H1 (cell line): ENCODE results near the gene LAMC1. TPM values are rescaled to one million over a fixed set of nuclear protein-coding genes. Genes with fewer than 3 reads are reported as not detected.

Experiments
- CTCF ChIA-PET: fragments of 300-600 bp; sonication (Branson Sonifier 250); formaldehyde crosslinking; loops from one replicate; lab custom pipeline; 2021; ENCODE audit not compliant: partially characterized antibody; lab: Charles Lee
- POLR2A ChIA-PET: fragments of 300-600 bp; sonication (Branson Sonifier 250); formaldehyde crosslinking; loops from one replicate; lab custom pipeline; 2021; ENCODE audit warnings: inconsistent platforms; ENCODE audit not compliant: partially characterized antibody; lab: Charles Lee
- DNase-seq, 2 experiments: peaks; one replicate each; pipeline versions ENCODE4 v3.0.0 to v3.0.0-alpha.2; 2010 to 2022; ENCODE audit warnings: low spot score in 2 of 2, low read depth in 1 of 2, mixed read lengths in 1 of 2
- FAIRE-seq: peaks from 2 replicates; lab custom pipeline; 2011; peaks lifted over from hg19 to GRCh38; lab: Jason Lieb, UNC
- H2AFZ ChIP-seq: 2 replicates; pipeline ENCODE4 v1.8.1; 2012; ENCODE audit warnings: low read length, inconsistent platforms
- H2AK5ac ChIP-seq: 2 replicates; pipeline ENCODE4 v1.6.1; 2013; ENCODE audit warnings: low read depth, low read length
- H2BK120ac ChIP-seq: replicated peaks from 2 replicates; pipeline ENCODE3; 2013; ENCODE audit warnings: low read depth, low read length, inconsistent platforms
- H2BK12ac ChIP-seq: 2 replicates; pipeline ENCODE4 v1.6.1; 2013; ENCODE audit warnings: low read depth, low read length
- H2BK15ac ChIP-seq: 2 replicates; pipeline ENCODE4 v1.6.1; 2013; ENCODE audit warnings: low read length
- H2BK20ac ChIP-seq: 2 replicates; pipeline ENCODE4 v1.6.1; 2013; ENCODE audit warnings: low read length
- H2BK5ac ChIP-seq: 2 replicates; pipeline ENCODE4 v1.6.1; 2013; ENCODE audit warnings: low read depth, low read length
- H3K14ac ChIP-seq: 2 replicates; pipeline ENCODE4 v1.6.1; 2013; ENCODE audit warnings: inconsistent platforms; ENCODE audit not compliant: insufficient read length
- H3K18ac ChIP-seq: 2 replicates; pipeline ENCODE4 v1.6.1; 2013; ENCODE audit warnings: low read length; ENCODE audit errors: extremely low read depth
- H3K23ac ChIP-seq: 2 replicates; pipeline ENCODE4 v1.6.1; 2013; ENCODE audit warnings: inconsistent platforms; ENCODE audit not compliant: insufficient read length
- H3K23me2 ChIP-seq: 2 replicates; pipeline ENCODE4 v1.6.1; 2013; ENCODE audit warnings: low read depth, low read length
- H3K27ac ChIP-seq: 2 replicates; pipeline ENCODE4 v1.6.1; 2011; ENCODE audit warnings: low read depth, low read length, inconsistent platforms
- H3K27me3 ChIP-seq, 4 experiments: replicated peaks in 1 of 4; 1 replicate in 1 of 4; 2 replicates in 3 of 4; pipeline versions ENCODE4 v1.6.1 to v1.8.1; 2011 to 2013; ENCODE audit warnings: low read length in 3 of 4, mild to moderate bottlenecking in 3 of 4, inconsistent platforms in 2 of 4, mixed read lengths in 2 of 4, moderate library complexity in 1 of 4; ENCODE audit not compliant: control insufficient read depth in 3 of 4, insufficient read depth in 3 of 4; ENCODE audit errors: extremely low read depth in 1 of 4
- H3K36me3 ChIP-seq, 4 experiments: 2 replicates each; pipeline versions ENCODE4 v1.6.1 to v1.8.1; 2011 to 2013; ENCODE audit warnings: mild to moderate bottlenecking in 4 of 4, low read length in 3 of 4, moderate library complexity in 2 of 4, control low read depth in 1 of 4, inconsistent platforms in 1 of 4; ENCODE audit not compliant: insufficient read depth in 4 of 4, control insufficient read depth in 2 of 4
- H3K4ac ChIP-seq: replicated peaks from 2 replicates; pipeline ENCODE3; 2013; ENCODE audit warnings: low read length, low read depth, mixed read lengths, inconsistent platforms; ENCODE audit not compliant: insufficient read length
- H3K4me1 ChIP-seq, 4 experiments: replicated peaks in 1 of 4; 1 replicate in 1 of 4; 2 replicates in 3 of 4; pipeline versions ENCODE4 v1.6.1 to v1.8.1; 2011 to 2013; ENCODE audit warnings: low read length in 3 of 4, inconsistent platforms in 2 of 4, mixed read lengths in 1 of 4; ENCODE audit not compliant: insufficient read depth in 4 of 4, control insufficient read depth in 3 of 4
- H3K4me2 ChIP-seq, 2 experiments: 2 replicates each; pipeline versions ENCODE4 v1.6.1 to v1.8.1; 2011 to 2013; ENCODE audit warnings: low read depth in 2 of 2, low read length in 2 of 2, control low read depth in 1 of 2, inconsistent platforms in 1 of 2, mild to moderate bottlenecking in 1 of 2; ENCODE audit not compliant: insufficient read depth in 1 of 2
- H3K4me3 ChIP-seq, 4 experiments: fragments of 200-600, 300-600 bp in 1 of 4; sonication (generic), shearing (Covaris generic), sonication (Bioruptor Twin) in 1 of 4; 2 replicates each; pipeline versions ENCODE4 v1.5.1 to v1.8.1; 2011 to 2016; ENCODE audit warnings: low read length in 4 of 4, low read depth in 3 of 4, control low read depth in 2 of 4, inconsistent platforms in 2 of 4, mild to moderate bottlenecking in 2 of 4, mixed read lengths in 1 of 4, moderate library complexity in 1 of 4; ENCODE audit not compliant: insufficient read depth in 2 of 4; ENCODE audit errors: extremely low read depth in 1 of 4
- H3K56ac ChIP-seq: replicated peaks from 2 replicates; pipeline ENCODE3; 2013; ENCODE audit warnings: low read depth, mild to moderate bottlenecking, mixed read lengths, low read length, inconsistent platforms; ENCODE audit not compliant: insufficient read length
- H3K79me1 ChIP-seq: 2 replicates; pipeline ENCODE4 v1.6.1; 2013; ENCODE audit warnings: low read depth, low read length, control low read depth
- H3K79me2 ChIP-seq, 2 experiments: 2 replicates each; pipeline versions ENCODE4 v1.6.1 to v1.8.1; 2012 to 2013; ENCODE audit warnings: low read length in 2 of 2, mild to moderate bottlenecking in 2 of 2, inconsistent platforms in 1 of 2; ENCODE audit not compliant: insufficient read depth in 2 of 2, control insufficient read depth in 1 of 2
- H3K9ac ChIP-seq, 4 experiments: replicated peaks in 1 of 4; 1 replicate in 1 of 4; 2 replicates in 3 of 4; pipeline versions ENCODE4 v1.6.1 to v1.8.1; 2011 to 2013; ENCODE audit warnings: low read depth in 3 of 4, low read length in 3 of 4, control low read depth in 2 of 4, mild to moderate bottlenecking in 2 of 4, moderate library complexity in 2 of 4, inconsistent platforms in 1 of 4; ENCODE audit errors: extremely low read depth in 1 of 4
- H3K9me3 ChIP-seq, 2 experiments: 2 replicates each; pipeline versions ENCODE4 v1.6.1 to v1.8.1; 2012 to 2013; ENCODE audit warnings: mild to moderate bottlenecking in 2 of 2, moderate library complexity in 2 of 2, control low read depth in 1 of 2, inconsistent platforms in 1 of 2, low read depth in 1 of 2, low read length in 1 of 2, mixed read lengths in 1 of 2; ENCODE audit not compliant: insufficient read depth in 2 of 2
- H4K20me1 ChIP-seq, 2 experiments: replicated peaks in 1 of 2; 2 replicates each; pipeline versions ENCODE3 to v1.8.1; 2011 to 2013; ENCODE audit warnings: inconsistent platforms in 2 of 2, low read length in 2 of 2, mild to moderate bottlenecking in 1 of 2; ENCODE audit not compliant: insufficient read depth in 2 of 2, control insufficient read depth in 1 of 2
- H4K5ac ChIP-seq: 2 replicates; pipeline ENCODE4 v1.6.1; 2013; ENCODE audit warnings: low read length, low read depth, mixed read lengths, inconsistent platforms; ENCODE audit not compliant: insufficient read length
- H4K8ac ChIP-seq: 2 replicates; pipeline ENCODE4 v1.8.0; 2013; ENCODE audit warnings: mild to moderate bottlenecking, moderate library complexity, low read length, inconsistent platforms; ENCODE audit not compliant: insufficient read depth; ENCODE audit errors: extremely low read depth
- H4K91ac ChIP-seq: replicated peaks from 2 replicates; pipeline ENCODE3; 2013; ENCODE audit warnings: low read length, mixed read lengths, inconsistent platforms; ENCODE audit not compliant: insufficient read length
- BCL11A ChIP-seq, 2 experiments: IDR thresholded peaks; one replicate each; pipeline ENCODE4 v1.6.1; 2011; ENCODE audit warnings: low read depth in 2 of 2, low read length in 2 of 2, mild to moderate bottlenecking in 2 of 2
- CREB1 ChIP-seq: IDR thresholded peaks from 2 replicates; pipeline ENCODE4 v1.6.1; 2012; ENCODE audit warnings: inconsistent platforms
- HDAC2 ChIP-seq, 2 experiments: fragments of 300-600 bp in 1 of 2; sonication (generic) in 1 of 2; IDR thresholded peaks; 2 replicates each; pipeline ENCODE4 v1.6.1; 2011 to 2012; ENCODE audit warnings: low read depth in 2 of 2, low read length in 2 of 2, mild to moderate bottlenecking in 2 of 2, moderate library complexity in 2 of 2, borderline replicate concordance in 1 of 2, inconsistent platforms in 1 of 2
- JUN ChIP-seq: IDR thresholded peaks from 2 replicates; pipeline ENCODE4 v1.6.1; 2011; ENCODE audit warnings: low read depth, mild to moderate bottlenecking, improper control_type of control experiment, low read length
- JUND ChIP-seq: IDR thresholded peaks from 2 replicates; pipeline ENCODE4 v1.6.1; 2011; ENCODE audit warnings: mild to moderate bottlenecking, improper control_type of control experiment, low read length
- KDM4A ChIP-seq: IDR thresholded peaks from one replicate; pipeline ENCODE4 v1.7.1; 2012; ENCODE audit warnings: low read depth, mild to moderate bottlenecking, moderate library complexity, low read length, inconsistent platforms; ENCODE audit not compliant: severe bottlenecking
- KDM5A ChIP-seq: fragments of 200-600 bp; IDR thresholded peaks from 2 replicates; pipeline ENCODE4 v1.7.1; 2012; ENCODE audit warnings: mild to moderate bottlenecking, low read length, inconsistent platforms, mixed read lengths
- POLR2A ChIP-seq, 2 experiments: IDR thresholded peaks; 1 replicate in 1 of 2; 2 replicates in 1 of 2; pipeline ENCODE4 v1.6.1; 2011; ENCODE audit warnings: low read depth in 2 of 2, low read length in 2 of 2, mild to moderate bottlenecking in 2 of 2; ENCODE audit errors: control extremely low read depth in 1 of 2
- RAD21 ChIP-seq, 2 experiments: IDR thresholded peaks in 1 of 2; conservative IDR thresholded peaks in 1 of 2; 2 replicates each; pipeline ENCODE4 v1.6.1; 2011; ENCODE audit warnings: low read depth in 2 of 2, low read length in 2 of 2, improper control_type of control experiment in 1 of 2, inconsistent platforms in 1 of 2, mild to moderate bottlenecking in 1 of 2, moderate library complexity in 1 of 2
- RFX5 ChIP-seq: IDR thresholded peaks from 2 replicates; pipeline ENCODE4 v1.6.1; 2011; ENCODE audit warnings: low read depth, low read length, improper control_type of control experiment, borderline replicate concordance
- SIRT6 ChIP-seq: IDR thresholded peaks from one replicate; pipeline ENCODE4 v1.7.1; 2012; ENCODE audit warnings: low read length, inconsistent platforms
- SP4 ChIP-seq: IDR thresholded peaks from 2 replicates; pipeline ENCODE4 v1.6.1; 2012; ENCODE audit warnings: low read length, inconsistent platforms
- SRF ChIP-seq: IDR thresholded peaks from 2 replicates; pipeline ENCODE4 v1.6.1; 2011; ENCODE audit warnings: mild to moderate bottlenecking, low read depth, low read length, moderate library complexity
- TBP ChIP-seq: IDR thresholded peaks from 2 replicates; pipeline ENCODE4 v1.6.1; 2011; ENCODE audit warnings: low read depth, low read length, improper control_type of control experiment
- TEAD4 ChIP-seq: IDR thresholded peaks from 2 replicates; pipeline ENCODE4 v1.6.1; 2012; ENCODE audit warnings: low read depth, low read length, inconsistent platforms, mixed read lengths
- YY1 ChIP-seq: IDR thresholded peaks from 2 replicates; pipeline ENCODE4 v1.6.1; 2011; ENCODE audit warnings: low read depth, mild to moderate bottlenecking, low read length
- WGBS, 2 experiments: shearing (Covaris generic) in 1 of 2; methylation state at CpG; one replicate each; pipeline versions ENCODE4 v1.1.6 to v1.1.7; 2013 to 2015; ENCODE audit warnings: low lambda C conversion rate in 2 of 2, mixed read lengths in 2 of 2, inconsistent platforms in 1 of 2, low coverage in 1 of 2, missing lambda C conversion rate in 1 of 2; ENCODE audit not compliant: insufficient replicate concordance in 2 of 2, insufficient coverage in 1 of 2, insufficient read length in 1 of 2; ENCODE audit errors: extremely low coverage in 1 of 2, missing lambda C conversion rate in 1 of 2; 5-methylcytosine and 5-hydroxymethylcytosine counted together
- polyA plus RNA-seq, 7 experiments: library from polyadenylated mRNA; depleted of rRNA in 3 of 7; stranded (reverse) in 5 of 7; unstranded in 2 of 7; fragments of >200 nt in 5 of 7; fragments of 200-250 nt in 2 of 7; gene quantifications; 1 replicate in 5 of 7; 2 replicates in 1 of 7; 4 replicates in 1 of 7; pipeline versions ENCODE4 v1.2.1 to v1.2.3, GENCODE V29; 2011 to 2013; ENCODE audit warnings: missing spikeins in 2 of 7, mixed read lengths in 2 of 7
- total RNA-seq: library from RNA; stranded (reverse); fragmentation: NEBNext Ultra II Directional; extraction: Animal tissue kit (Norgen Biotek cat#: 25700); gene quantifications from 2 replicates; pipeline ENCODE4 v1.2.1, GENCODE V29; 2021

The LAMC1 gene
- total and polyA plus RNA-seq, 2 of the 8 experiments (the other 6 are each of a cell fraction or from before 2014, with no cell fraction given), result 47.6 to 90.3 TPM

- no peak overlapping the region for H2BK12ac ChIP-seq
- no peak overlapping the region for H2AK5ac ChIP-seq
- peaks cover 0 to 3% of the 10 kb centered on the region in 2 experiments for H4K20me1 ChIP-seq
- no peaks in the 10 kb centered on the region for H3K9me3 ChIP-seq
- no peak overlapping the region for H2BK20ac ChIP-seq
- no peak overlapping the region for H3K4me3 ChIP-seq
- H3K79me1 ChIP-seq, result peaks cover 3% of the 10 kb centered on the region; the same call in 1 of the 2 replicates
- H3K27ac ChIP-seq, result no peak overlapping the region
- no peak overlapping the region for H3K14ac ChIP-seq
- H3K4ac ChIP-seq, result no peak overlapping the region
- H2BK120ac ChIP-seq, result no peak overlapping the region
- WGBS, 2 experiments, result 82% methylated on average over 2 of the region's 2 CpGs; no CpG with 5 or more reads in 1 of the 2 experiments
- no peak overlapping the region for H4K91ac ChIP-seq
- no peak overlapping the region for H3K9ac ChIP-seq
- peaks cover 0 to 21% of the 10 kb centered on the region in 2 experiments; a peak in 1 of 4 replicates for H3K79me2 ChIP-seq
- no peak for DNase-seq
- FAIRE-seq, result no peak
- no peak overlapping the region for H4K8ac ChIP-seq
- H2AFZ ChIP-seq, result no peak overlapping the region
- no peak overlapping the region for H3K23ac ChIP-seq
- CTCF ChIA-PET, result no interaction called here
- peaks cover 0 to 8% (median 5%) of the 10 kb centered on the region in 4 experiments; a peak in 5 of 7 replicates for H3K4me1 ChIP-seq
- H3K56ac ChIP-seq, result no peak overlapping the region
- no peak overlapping the region for H2BK5ac ChIP-seq
- no peak overlapping the region for H3K4me2 ChIP-seq
- no peaks in the 10 kb centered on the region for H3K23me2 ChIP-seq
- no peak overlapping the region for H2BK15ac ChIP-seq
- no peaks in the 10 kb centered on the region for H3K27me3 ChIP-seq
- H3K18ac ChIP-seq, result no peak overlapping the region
- H3K36me3 ChIP-seq, result no peaks in the 10 kb centered on the region
- H4K5ac ChIP-seq, result no peak overlapping the region
- POLR2A ChIA-PET, result no interaction called here
- no peak for TF ChIP-seq TEAD4
- no peak for TF ChIP-seq SRF
- TF ChIP-seq YY1, result no peak
- TF ChIP-seq JUN, result no peak
- TF ChIP-seq JUND, result no peak
- TF ChIP-seq POLR2A (IDR thresholded peaks at IDR 0.05; ENCODE audit: control extremely low read depth in 1 of 2, low read depth in 2 of 2, low read length in 2 of 2), result no peak
- TF ChIP-seq RFX5, result no peak
- TF ChIP-seq CREB1, result no peak
- TF ChIP-seq TBP, result no peak
- no peak for TF ChIP-seq BCL11A (IDR thresholded peaks at IDR 0.05; ENCODE audit: low read depth in 2 of 2, low read length in 2 of 2)
- no peak for TF ChIP-seq SIRT6
- no peak for TF ChIP-seq HDAC2 (IDR thresholded peaks at IDR 0.05; ENCODE audit: borderline replicate concordance in 1 of 2, low read depth in 2 of 2, low read length in 2 of 2)
- TF ChIP-seq KDM4A, result no peak
- no peak for TF ChIP-seq RAD21 (IDR thresholded peaks at IDR 0.05 in 1 of 2, conservative IDR thresholded peaks at IDR 0.05 in 1 of 2; ENCODE audit: low read depth in 2 of 2, low read length in 2 of 2)
- no peak for TF ChIP-seq KDM5A
- TF ChIP-seq SP4, result no peak
Observed at GRCh38 chr1:183091181-183091580, 68.0 kb downstream of the LAMC1 start.
